ENCODE results near the gene CNOT8. TPM values are rescaled to one million over a fixed set of nuclear protein-coding genes. Genes with fewer than 3 reads are reported as not detected.

The CNOT8 gene
- total and polyA plus RNA-seq, 7 donors: 51.6 to 80.6 (median 53.5) TPM

DNA sequence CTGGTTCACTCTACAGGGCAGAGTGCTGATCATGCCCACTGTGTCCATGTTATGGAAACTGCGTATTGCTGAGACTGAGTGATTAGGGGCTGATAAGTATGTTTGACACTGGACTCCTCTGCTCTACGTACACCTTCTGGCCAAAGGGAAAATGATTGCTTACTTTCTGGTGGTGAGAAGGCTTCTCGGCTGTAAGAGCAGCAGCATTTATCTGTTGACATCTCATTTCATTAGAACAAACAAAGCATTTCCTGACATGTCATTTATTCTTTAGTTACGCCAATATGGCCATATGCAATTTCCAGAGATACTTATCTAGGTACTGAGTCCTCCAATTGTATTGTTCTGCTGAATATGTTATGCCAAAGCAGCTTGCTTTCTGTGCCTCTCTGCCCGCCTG is 13.6 kb upstream of the CNOT8 start:
- Histone ChIP-seq H3K9me3 (no peaks in the 10 kb centered on the region), H3K4me3 (no peak overlapping the region), H3K36me3 (peaks cover 0 to 5% (median 0%) of the 10 kb centered on the region in 4 donors), H3K27me3 (no peaks in the 10 kb centered on the region), H3K27ac (peak overlapping the region in 1 of 4 donors; percentile 1), H3K4me1 (peaks cover 0 to 63% (median 63%) of the 10 kb centered on the region in 4 donors)
- WGBS, 2 donors: 85 to 86% methylated on average over 5 of the region's 5 CpGs
- DNase-seq: no peak
- intact Hi-C loops (cut with DNase I): no loop called here
- TF ChIP-seq POLR2A (IDR thresholded peaks at IDR 0.05): no peak
- TF ChIP-seq CTCF (IDR thresholded peaks at IDR 0.05): no peak
- no peak for TF ChIP-seq POLR2AphosphoS5 (IDR thresholded peaks at IDR 0.05)
- no peak for TF ChIP-seq EP300 (IDR thresholded peaks at IDR 0.05)

GRCh38 chr5:154849264-154849785 is 9.1 kb upstream of the CNOT8 start:
- intact Hi-C loops (cut with DNase I): no loop called here
- Histone ChIP-seq H3K4me1 (peaks cover 0 to 65% (median 56%) of the 10 kb centered on the region in 4 donors), H3K27ac (peak overlapping the region; percentile 77 to 94 (median 84)), H3K9me3 (no peaks in the 10 kb centered on the region), H3K36me3 (peaks cover 0 to 5% (median 0%) of the 10 kb centered on the region in 4 donors), H3K27me3 (no peaks in the 10 kb centered on the region), H3K4me3 (peak overlapping the region; percentile 56 to 67 (median 60))
- TF ChIP-seq CTCF (IDR thresholded peaks at IDR 0.05): no peak
- no peak for TF ChIP-seq POLR2AphosphoS5 (IDR thresholded peaks at IDR 0.05)
- no peak for TF ChIP-seq EP300 (IDR thresholded peaks at IDR 0.05)
- TF ChIP-seq POLR2A (IDR thresholded peaks at IDR 0.05): no peak
- no peak for DNase-seq
- WGBS, 2 donors: 77 to 83% methylated on average over 6 of the region's 6 CpGs

GRCh38 chr5:154849791-154850201 is 8.6 kb upstream of the CNOT8 start:
- no peaks in the 10 kb centered on the region for H3K27me3 ChIP-seq
- DNase-seq: no peak
- peak overlapping the region; percentile 56 to 67 (median 60) for H3K4me3 ChIP-seq
- no peaks in the 10 kb centered on the region for H3K9me3 ChIP-seq
- peaks cover 0 to 61% (median 52%) of the 10 kb centered on the region in 4 donors for H3K4me1 ChIP-seq
- TF ChIP-seq EP300 (IDR thresholded peaks at IDR 0.05): no peak
- TF ChIP-seq POLR2AphosphoS5 (IDR thresholded peaks at IDR 0.05): no peak
- no peak for TF ChIP-seq POLR2A (IDR thresholded peaks at IDR 0.05)
- intact Hi-C loops (cut with DNase I): loop anchor here (10.0 kb wide), 1 partner anchor 405 kb away; the partner anchor contains the start of gene SAP30L
- H3K27ac ChIP-seq: peak overlapping the region; percentile 77 to 94 (median 84)
- H3K36me3 ChIP-seq: peaks cover 0 to 5% (median 0%) of the 10 kb centered on the region in 4 donors
- 42 to 45% methylated on average over 2 of the region's 2 CpGs for WGBS, 2 donors

- WGBS, 2 donors: 29 to 79% methylated on average over 11 of the region's 11 CpGs
- Histone ChIP-seq H3K36me3 (no peaks in the 10 kb centered on the region), H3K4me3 (peak within 1 kb of the TSS; percentile 56 to 67 (median 60)), H3K27ac (peak within 1 kb of the TSS; percentile 77 to 94 (median 84)), H3K9me3 (no peaks in the 10 kb centered on the region), H3K4me1 (peaks cover 0 to 54% (median 45%) of the 10 kb centered on the region in 4 donors), H3K27me3 (no peaks in the 10 kb centered on the region)
- peak; percentile 93 for DNase-seq
- intact Hi-C loops (cut with DNase I): loop anchor here (10.0 kb wide), 1 partner anchor 406 kb away; the partner anchor contains the start of gene SAP30L
- TF ChIP-seq CTCF (IDR thresholded peaks at IDR 0.05): no peak
- peak; percentile 36 to 56 for TF ChIP-seq POLR2A (IDR thresholded peaks at IDR 0.05)
- no peak for TF ChIP-seq EP300 (IDR thresholded peaks at IDR 0.05)
- TF ChIP-seq POLR2AphosphoS5 (IDR thresholded peaks at IDR 0.05): peak; percentile 66 to 92 (median 87)
Observed at GRCh38 chr5:154850255-154851062, 8.0 kb upstream of the CNOT8 start, which contains the start of gene FAXDC2. Gene FAXDC2 (minus strand): TSS chr5:154850603. CDS start chr5:154838178, 12,425 bp downstream.

DNA sequence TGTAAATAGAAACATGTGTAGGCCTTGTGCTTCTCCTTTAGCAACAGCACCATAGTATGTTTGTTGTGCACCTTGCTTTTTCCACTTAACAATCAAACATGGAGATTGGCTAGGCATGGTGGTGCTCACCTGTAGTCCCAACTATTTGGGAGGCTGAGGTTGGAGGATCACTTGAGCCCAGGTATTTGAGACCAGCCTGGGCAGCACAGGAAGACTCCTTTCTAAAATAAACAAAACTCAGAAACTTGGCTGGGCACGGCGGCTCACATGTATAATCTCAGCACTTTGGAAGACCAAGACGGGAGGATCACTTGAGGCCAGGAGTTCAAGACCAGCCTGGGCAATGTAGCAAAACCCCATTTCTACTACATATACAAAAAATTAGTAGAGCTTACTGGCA is 7.1 kb upstream of the CNOT8 start:
- TF ChIP-seq POLR2AphosphoS5 (IDR thresholded peaks at IDR 0.05) (no peak), POLR2A (IDR thresholded peaks at IDR 0.05) (no peak), CTCF (IDR thresholded peaks at IDR 0.05) (no peak)
- 91 to 93% methylated on average over 3 of the region's 3 CpGs for WGBS, 2 donors
- H3K9me3 ChIP-seq: no peaks in the 10 kb centered on the region
- H3K36me3 ChIP-seq: no peaks in the 10 kb centered on the region
- peak overlapping the region; percentile 77 to 94 (median 84) for H3K27ac ChIP-seq
- intact Hi-C loops (cut with DNase I): loop anchor here (10.0 kb wide), 1 partner anchor 407 kb away; the partner anchor contains the start of gene SAP30L
- peaks cover 0 to 45% (median 40%) of the 10 kb centered on the region in 4 donors for H3K4me1 ChIP-seq
- H3K4me3 ChIP-seq: no peak overlapping the region
- H3K27me3 ChIP-seq: no peaks in the 10 kb centered on the region
- DNase-seq: no peak

All from sigmoid colon (tissue), 7 donors.